NCI-H1436 treated with DMSO at 0.1 percent for 48 hours (cell line): ENCODE measurements around the gene CTSE.
"Not testable (repeated sequence)": the region's sequence is repeated elsewhere in the genome, so short reads cannot be mapped to it uniquely, and the experiment has no call there.

ENCODE experiments used
- DNase-seq: peaks from one replicate; lab custom pipeline; 2025; lab: John Stamatoyannopoulos, UW

Gene CTSE

DNA sequence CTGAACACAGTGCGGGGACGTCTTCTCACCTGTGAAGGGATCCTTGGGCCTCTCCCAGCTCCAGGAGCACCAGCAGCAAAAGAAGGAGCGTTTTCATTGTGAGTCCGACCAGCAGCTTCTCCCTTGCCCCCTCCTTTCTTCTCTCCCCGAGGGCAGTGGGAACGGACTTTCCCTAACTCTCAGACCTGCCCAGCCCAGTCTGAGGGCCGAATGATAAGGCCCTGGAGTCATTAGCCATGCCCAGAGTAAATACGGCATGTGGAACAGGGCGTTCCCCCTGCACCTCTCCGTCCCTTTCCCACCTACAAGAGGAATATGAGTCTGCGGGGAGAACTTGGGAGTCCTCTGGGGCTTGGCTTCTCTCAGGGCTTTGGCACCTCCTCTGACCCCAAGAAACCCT lies at the start of gene CTSE:
CTSE (minus strand) TSS at position 201 of the 400 bp plus-strand sequence; CDS start at position 97, 104 bp downstream.
- DNase-seq: no peak

DNA sequence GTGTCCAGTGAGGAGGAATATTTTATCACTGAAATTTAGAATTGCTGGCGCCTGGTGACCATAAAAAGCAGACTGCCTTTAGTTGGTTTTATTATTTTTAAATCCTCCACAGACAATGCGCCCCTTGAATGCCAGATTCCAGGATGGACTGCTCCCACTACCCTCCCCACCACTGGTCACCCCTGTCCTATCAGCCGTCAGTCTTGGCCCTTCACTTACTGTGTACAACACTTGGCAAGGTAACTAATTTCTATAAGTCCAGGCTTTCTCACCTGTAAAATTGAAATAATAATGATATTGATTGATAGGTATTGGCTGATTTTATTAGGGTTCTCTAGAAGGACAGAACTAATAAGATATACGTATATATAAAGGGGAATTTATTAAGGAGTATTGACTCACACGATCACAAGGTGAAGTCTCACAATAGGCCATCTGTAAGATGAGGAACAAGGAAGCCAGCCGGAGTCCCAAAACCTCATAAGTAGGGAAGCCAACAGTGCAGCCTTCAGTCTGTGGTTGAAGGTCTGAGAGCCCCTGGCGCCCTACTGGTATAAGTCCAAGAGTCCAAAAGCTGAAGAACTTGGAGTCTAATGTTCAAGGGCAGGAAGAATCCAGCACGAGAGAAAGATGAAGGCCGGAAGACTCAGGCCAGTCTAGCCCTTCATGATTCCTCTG lies 47.1 kb upstream of the CTSE start:
- no peak for DNase-seq

DNA sequence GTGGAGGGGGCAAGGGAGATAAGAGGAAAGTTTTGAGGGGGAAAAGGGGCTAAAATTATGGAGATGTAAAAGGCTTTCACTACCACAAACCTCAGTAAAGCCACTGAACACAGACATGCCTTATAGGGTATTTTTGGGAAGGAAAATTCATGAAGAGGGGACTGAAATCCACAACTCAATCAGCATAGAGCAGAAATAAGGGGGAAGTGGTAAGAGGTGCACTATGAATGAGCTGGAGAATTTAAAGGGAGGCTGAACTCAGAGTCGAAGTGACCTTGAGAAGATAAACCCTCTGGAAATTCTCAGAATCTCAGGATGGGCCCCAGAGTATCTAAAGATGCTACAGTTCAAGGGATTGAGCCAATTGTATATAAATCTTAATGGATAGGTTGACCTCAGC lies 44.6 kb upstream of the CTSE start:
- DNase-seq: no peak

DNA sequence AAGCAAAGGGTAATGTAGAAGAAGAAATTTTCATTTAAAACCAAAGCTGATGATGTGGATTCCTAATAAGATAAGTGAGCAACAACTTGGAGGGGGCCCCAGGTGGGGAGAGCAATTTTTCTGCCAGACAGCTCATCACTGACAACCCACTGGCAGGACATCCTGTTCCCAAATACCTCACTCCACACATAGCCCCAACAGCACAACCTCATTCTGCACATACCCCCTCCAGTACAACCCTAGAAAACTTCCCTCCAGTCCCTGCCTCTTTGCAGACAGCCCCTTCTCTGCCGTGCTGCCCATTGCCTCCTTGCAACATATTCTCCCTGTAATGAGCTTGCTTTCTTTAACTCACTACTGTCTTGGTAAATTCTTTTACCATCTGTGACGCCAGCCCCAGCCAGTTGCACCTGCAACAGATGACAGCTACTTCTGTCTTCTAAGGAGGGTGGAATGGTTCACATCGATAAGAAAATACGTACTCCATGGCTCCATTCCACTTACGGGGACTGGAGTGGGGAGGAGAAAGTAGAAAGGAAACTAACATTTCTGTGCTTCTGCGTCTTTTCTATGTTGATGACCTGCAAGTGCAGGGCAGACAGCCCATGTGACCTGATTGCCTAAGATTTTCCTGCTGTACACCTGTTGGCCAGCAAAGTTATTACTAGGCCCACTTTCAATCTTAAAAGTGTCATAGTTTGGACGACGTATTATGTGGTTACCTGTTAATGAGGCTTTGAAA lies 44.0 kb upstream of the CTSE start:
- no peak for DNase-seq

DNA sequence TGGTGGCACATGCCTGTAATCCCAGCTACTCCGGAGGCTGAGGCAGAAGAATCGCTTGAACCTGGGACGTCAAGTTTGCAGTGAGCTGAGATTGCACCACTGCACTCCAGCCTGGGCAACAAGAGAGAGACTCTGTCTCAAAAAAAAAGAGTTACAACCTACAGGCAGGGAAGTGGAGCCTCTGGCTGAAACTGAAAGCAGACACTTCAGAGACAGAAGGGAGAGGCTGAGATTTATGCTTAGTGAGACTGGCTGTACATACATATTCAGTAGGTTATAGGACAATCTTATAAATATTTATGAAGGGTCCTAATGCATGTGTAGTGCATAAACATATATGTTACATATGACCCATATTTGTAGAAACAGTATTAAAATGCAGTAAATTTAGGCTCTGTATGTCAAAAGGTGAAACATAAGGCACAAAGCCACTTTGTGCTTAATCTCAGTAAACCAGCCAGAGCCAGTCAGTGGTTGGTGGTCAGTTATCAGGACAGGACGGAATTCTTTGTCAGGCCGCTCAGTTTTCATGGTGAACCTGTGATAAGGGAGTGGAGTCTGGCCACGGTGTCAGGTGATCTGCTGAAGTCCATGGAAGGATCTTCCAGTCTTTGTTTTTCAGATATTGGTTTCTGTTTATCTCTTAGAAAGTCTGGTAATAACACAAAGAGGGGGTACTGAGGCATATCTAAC lies 42.9 kb upstream of the CTSE start:
- DNase-seq: no peak

DNA sequence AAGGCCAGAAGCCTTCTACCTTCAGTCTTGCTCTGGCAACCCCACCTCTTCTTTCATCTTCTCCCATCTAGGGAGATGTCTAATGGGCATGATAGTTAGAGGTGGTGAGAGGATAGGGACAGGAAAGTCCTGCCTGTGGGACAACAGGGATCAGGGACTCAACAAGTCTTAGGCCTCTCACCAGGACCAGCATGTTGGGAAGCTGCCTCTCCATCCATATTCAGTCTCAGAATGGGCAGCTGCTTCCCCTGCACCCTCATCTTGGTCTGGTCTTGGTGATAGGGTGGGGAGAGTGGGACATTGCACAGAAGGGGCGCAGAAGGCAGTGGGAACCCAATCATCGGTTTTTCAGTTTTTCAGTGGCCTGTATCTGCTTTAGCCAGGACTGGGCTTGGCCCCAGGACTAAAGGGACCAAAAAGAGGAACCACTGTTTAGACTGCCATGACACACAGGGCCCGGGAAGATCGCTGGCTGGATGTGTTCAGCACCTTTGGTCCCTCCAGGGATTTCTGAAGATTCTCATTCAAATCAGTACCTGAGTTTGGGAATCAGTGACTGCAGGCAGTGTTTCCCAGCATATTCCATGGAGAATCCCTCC lies 42.0 kb upstream of the CTSE start:
- DNase-seq: no peak

DNA sequence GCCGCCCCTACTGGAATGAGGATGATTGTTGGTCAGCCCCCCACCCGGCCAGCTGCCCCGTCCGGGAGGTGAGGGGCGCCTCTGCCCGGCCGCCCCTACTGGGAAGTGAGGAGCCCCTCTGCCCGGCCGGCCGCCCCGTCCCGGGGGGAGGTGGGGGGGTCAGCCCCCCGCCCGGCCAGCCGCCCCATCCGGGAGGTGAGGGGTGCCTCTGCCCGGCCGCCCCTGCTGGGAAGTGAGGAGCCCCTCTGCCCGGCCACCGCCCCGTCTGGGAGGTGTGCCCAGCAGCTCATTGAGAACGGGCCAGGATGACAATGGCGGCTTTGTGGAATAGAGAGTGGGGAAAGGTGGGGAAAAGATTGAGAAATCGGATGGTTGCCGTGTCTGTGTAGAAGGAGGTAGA lies 40.8 kb upstream of the CTSE start:
- DNase-seq: not testable (repeated sequence)

DNA sequence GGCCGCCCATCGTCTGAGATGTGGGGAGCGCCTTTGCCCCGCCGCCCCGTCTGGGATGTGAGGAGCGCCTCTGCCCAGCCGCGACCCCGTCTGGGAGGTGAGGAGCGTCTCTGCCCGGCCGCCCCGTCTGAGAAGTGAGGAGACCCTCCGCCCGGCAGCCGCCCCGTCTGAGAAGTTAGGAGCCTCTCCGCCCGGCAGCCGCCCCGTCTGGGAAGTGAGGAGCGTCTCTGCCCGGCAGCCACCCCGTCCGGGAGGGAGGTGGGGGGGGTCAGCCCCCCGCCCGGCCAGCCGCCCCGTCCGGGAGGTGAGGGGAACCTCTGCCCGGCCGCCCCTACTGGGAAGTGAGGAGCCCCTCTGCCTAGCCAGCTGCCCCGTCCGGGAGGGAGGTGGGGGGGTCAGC lies 40.3 kb upstream of the CTSE start:
- DNase-seq: not testable (repeated sequence)

DNA sequence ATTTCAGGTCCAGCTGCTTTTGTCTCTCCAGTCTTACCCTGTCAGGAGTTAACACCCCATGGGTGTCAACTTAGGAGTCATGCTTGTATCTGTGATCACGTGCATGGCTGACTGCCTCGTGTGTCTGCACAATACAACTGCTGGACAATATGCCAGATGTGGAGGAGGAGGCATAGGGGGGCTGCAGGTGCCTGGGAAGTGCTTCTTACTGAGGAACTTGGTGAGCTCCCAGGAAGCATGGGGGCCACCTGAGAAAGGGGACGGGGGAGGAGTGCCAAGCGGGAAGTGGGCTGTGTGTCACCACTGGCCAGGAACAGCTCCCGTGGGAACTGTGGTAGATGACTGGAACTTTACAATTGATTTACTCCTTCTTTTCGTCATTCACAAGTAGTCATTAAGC lies 38.8 kb upstream of the CTSE start:
- DNase-seq: no peak

DNA sequence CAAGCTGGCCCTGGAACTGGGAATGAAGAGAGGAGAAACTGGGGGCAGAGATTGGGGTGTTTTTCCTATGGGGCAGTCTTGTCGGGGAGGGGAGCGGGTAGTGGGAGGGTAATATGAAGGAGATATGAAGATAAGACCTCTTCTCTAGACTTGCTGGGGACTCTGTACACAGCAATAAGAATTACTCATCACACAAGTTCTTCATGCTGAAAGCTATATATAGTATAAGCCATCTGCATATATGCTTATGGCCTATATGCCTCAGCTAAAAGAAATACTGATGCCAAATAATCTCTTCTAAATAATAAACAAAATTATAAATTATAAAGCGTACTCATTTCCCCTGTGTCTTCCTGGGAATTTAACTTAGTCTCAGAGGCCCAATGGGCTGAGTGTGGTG lies 37.1 kb upstream of the CTSE start:
- DNase-seq: no peak

DNA sequence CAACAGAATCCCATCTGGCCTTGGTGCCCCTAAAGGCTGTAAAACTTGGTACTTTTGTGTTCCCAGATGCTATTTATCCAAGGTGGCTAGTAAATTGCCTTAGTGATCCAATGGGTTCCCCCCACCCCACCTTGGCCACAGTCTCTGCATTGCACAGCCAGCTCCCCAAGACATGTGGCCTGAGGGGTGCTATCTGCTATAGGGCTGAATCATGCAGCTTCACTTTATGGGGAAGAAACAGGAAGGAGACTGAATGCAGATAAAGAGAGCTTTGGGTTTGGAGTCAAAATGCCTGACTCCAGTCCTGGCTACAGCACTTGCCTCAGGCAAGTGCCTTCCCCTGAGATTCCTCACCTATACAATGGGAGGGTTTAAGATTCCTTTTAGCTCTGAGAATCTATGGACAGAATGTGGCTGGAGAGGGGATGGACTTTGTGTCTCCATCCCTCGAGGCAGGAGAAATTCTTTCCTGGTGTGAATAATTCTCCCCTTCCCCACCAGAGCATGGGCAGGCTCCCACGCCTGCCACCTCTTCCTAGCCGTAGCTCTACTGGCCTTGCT lies 35.7 kb upstream of the CTSE start:
- no peak for DNase-seq

DNA sequence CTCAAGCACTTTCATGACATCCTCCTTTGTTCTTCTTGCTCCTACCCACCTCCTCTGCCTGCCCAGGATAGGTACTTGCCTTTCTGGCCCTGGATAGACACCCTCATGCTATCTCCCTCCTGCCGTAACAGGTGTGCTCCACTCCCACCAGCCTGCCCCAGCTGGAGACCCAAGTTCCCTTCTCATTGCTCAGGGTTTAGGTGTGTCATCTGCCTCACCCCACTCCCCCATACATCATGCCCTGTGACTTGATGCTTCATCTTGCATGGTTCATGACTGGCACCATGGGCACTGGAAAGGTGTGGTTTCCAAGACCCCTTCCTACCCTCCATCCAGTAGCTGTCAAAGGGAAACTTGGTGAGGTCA lies 35.2 kb upstream of the CTSE start:
- DNase-seq: no peak

DNA sequence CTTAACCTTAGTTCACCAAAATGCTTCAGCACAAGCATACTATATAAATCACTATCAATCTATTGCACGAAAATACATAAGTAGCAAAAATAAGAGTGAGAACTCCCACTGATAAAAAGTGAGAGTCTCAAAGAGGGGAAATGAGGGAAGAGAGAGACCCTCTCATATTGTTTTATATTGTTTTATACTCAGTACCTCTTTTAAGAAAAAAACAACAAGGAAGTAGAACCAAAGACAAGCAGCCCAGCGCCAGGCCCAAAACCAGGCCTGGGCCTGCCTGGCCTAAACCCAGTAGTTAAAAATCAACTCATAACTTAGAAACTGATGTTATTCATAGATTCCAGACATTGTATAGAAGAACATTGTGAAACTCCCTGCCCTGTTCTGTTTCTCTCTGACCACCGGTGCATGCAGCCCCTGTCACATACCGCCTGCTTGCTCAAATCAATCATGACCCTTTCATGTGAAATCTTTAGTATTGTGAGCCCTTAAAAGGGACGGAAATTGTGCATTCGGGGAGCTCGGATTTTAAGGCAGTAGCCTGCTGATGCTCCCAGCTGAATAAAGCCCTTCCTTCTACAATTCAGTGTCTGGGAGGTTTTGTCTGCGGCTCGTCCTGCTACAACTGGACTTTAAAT lies 34.7 kb upstream of the CTSE start:
- DNase-seq: not testable (repeated sequence)

DNA sequence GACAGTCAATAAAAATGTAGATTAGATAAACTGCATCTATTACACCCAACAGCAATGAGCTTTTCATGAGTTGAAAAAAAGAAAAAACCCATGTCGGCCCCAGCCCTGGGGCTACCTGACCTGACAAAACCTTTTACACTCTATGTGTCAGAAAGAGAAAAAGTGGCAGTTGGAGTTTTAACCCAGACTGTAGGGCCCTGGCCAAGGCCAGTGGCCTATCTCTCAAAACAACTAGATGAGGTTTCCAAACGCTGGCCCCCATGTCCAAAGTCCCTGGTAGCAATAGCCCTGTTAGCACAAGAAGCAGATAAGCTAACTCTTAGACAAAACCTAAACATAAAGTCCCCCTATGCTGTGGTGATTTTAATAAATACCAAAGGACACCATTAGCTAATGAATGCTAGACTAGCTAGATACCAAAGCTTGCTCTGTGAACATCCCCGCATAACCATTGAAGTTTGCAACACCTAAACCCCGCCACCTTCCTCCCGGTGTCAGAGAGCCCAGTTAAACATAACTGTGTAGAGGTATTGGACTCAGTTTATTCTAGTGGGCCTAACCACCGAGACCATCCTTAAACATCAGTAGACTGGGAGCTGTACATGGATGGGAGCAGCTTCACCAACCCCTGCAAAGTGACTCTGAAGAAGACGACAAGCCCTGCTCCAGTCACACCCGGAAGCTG lies 32.1 kb upstream of the CTSE start:
- not testable (repeated sequence) for DNase-seq

DNA sequence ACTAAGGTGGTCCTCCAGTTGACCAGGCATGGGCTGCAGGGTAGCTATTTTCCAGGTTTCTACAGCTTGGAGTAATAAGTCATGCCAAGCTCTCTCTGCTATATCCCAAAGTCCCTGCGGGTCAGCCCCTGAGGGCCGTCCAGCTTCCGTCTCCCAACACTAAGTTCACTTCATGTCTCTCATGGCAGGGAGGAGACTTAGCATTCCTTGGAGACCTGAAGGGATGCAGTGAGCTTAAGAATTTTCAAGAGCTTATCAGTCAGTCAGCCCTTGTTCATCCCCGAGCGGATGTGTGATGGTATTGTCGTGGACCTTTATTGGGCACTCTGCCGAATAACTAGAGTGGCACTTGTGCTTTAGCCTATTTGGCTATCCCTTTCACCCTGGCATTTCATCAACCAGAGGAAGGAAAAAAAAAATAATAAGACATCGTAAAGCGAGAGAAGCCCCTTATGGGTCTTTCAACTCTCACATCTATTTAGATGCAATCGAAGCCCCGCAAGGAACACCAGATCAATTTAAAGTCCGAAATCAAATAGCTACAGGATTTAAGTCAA lies 31.5 kb upstream of the CTSE start:
- not testable (repeated sequence) for DNase-seq

DNA sequence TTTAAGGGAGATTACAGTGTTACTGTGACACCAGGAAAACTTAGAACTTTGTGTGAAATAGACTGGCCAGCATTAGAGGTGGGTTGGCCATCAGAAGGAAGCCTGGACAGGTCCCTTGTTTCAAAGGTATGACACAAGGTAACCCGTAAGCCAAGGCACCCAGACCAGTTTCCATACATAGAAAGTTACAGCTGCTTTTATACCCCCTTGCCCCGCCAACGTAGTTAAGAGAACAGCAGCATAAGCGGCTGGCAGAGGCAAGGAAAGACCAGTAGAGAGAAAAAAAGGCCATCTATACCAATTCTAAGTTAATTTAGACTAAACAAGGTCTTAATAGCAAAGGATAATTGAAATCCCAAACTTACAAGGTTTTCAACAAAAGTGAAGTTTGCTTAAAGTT lies 29.9 kb upstream of the CTSE start:
- DNase-seq: not testable (repeated sequence)

DNA sequence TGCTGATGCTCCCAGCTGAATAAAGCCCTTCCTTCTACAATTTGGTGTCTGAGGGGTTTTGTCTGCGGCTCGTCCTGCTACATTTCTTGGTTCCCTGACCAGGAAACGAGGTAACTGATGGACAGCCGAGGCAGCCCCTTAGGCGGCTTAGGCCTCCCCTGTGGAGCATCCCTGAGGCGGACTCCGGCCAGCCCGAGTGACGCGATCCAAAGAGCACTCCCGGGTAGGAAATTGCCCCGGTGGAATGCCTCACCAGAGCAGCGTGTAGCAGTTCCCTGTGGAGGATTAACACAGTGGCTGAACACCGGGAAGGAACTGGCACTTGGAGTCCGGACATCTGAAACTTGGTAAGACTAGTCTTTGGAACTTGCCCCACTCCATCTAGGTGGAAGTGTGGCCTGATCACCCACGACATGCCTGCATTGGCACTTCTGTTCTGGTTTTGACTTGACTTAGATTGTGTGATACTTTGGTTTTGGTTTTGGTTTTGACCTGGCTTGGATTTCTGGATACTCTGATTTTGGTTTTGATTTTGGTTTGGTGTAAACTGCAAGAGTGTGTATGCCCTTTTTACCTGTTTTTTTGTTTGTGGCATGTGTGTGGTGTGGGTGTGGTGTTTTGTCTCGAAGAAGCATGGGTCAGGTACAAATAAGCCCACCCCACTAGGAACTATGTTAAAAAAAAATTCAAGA lies 29.4 kb upstream of the CTSE start, which contains the start of gene RHEX:
RHEX (plus strand) TSS at position 255 of the 692 bp plus-strand sequence. CDS start 44,656 bp downstream, outside the sequence.
- not testable (repeated sequence) for DNase-seq

DNA sequence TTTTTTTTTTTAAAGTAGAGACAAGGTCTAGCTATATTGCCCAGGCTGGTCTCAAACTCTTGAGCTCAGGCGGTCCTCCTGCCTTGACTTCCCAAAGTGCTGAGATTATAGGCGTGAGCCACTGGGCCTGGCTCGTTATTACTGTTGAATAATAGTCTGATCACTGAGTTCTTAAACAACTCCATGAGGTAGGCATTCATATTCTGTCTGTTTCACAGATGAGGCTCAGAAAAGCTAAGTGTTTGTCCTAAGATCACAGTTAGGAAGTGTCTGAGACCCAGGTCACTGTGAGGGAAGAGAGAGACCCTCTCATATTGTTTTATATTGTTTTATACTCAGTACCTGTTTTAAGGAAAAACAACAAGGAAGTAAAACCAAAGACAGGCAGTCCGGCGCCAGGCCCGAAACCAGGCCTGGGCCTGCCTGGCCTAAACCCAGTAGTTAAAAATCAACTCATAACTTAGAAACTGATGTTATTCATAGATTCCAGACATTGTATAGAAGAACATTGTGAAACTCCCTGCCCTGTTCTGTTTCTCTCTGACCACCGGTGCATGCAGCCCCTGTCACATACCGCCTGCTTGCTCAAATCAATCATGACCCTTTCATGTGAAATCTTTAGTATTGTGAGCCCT lies 28.7 kb upstream of the CTSE start:
- DNase-seq: not testable (repeated sequence)

DNA sequence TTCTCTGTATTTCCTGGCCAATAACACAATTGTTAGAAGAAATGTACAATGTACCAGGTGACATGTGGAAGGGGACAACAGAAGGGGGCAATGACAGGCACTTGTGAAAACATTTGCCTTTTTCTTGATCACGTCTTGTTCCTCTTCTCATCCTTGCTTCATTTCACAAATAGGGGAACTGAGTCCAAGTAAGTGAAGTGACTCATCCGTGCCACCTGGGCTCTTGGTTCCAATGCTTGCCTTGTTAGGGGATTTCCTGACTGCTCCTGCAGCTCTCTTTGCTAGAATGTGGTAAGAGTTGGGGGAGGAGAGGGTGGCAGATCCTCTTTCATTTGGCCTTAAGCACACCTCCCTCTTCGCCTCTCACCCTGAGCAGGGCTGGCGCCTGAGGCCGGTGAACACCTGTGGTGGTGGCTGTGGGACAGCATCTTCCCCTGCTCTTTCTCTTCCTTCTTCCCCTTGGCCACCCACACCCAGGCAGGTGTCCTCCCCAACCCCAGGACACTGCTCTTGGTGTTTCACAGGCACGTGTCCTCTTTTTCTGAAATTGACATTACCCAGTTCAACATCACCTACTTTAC lies 27.1 kb upstream of the CTSE start:
- no peak for DNase-seq
